NCI-H524 (cell line): ENCODE data around the gene LLGL2.
"Not testable (repeated sequence)": the region's sequence is repeated elsewhere in the genome, so short reads cannot be mapped to it uniquely, and the experiment has no call there.

ENCODE experiments used
- DNase-seq, 2 experiments: peaks; one replicate each; lab custom pipeline; 2025; lab: John Stamatoyannopoulos, UW

The LLGL2 gene

GRCh38 chr17:75524970-75525805 lies at the start of gene LLGL2:
Gene LLGL2 (plus strand): TSS chr17:75525697. CDS start chr17:75543427, 17,730 bp downstream.
- peak; percentile 92 to 96 for DNase-seq

GRCh38 chr17:75475851-75476250 lies 49.6 kb upstream of the LLGL2 start:
- no peak for DNase-seq

- DNase-seq = no peak
Measured at GRCh38 chr17:75476271-75476671, 49.2 kb upstream of the LLGL2 start.

GRCh38 chr17:75476752-75477489 lies 48.6 kb upstream of the LLGL2 start:
- no peak for DNase-seq

- not testable (repeated sequence) for DNase-seq
Measured at GRCh38 chr17:75477490-75477862, 48.0 kb upstream of the LLGL2 start.

- DNase-seq = no peak
Measured at GRCh38 chr17:75478508-75478907, 47.0 kb upstream of the LLGL2 start.

- peak in 1 of 2 experiments; percentile 32 for DNase-seq
Measured at GRCh38 chr17:75480281-75480680, 45.2 kb upstream of the LLGL2 start.

GRCh38 chr17:75481194-75482068 lies 44.1 kb upstream of the LLGL2 start:
- DNase-seq = peak; percentile 89 to 92

GRCh38 chr17:75482098-75482942 lies 43.2 kb upstream of the LLGL2 start:
- DNase-seq = no peak

- no peak for DNase-seq
Measured at GRCh38 chr17:75485688-75486087, 39.8 kb upstream of the LLGL2 start.

GRCh38 chr17:75486151-75486550 lies 39.3 kb upstream of the LLGL2 start:
- DNase-seq = no peak

- no peak for DNase-seq
Measured at GRCh38 chr17:75486951-75487350, 38.5 kb upstream of the LLGL2 start.

GRCh38 chr17:75487351-75488070 lies 38.0 kb upstream of the LLGL2 start:
- no peak for DNase-seq

GRCh38 chr17:75488693-75489510 lies 36.6 kb upstream of the LLGL2 start:
- DNase-seq = no peak

GRCh38 chr17:75489511-75489955 lies 36.0 kb upstream of the LLGL2 start:
- DNase-seq = no peak

GRCh38 chr17:75490173-75490743 lies 35.2 kb upstream of the LLGL2 start:
- DNase-seq = no peak

- DNase-seq = no peak
Measured at GRCh38 chr17:75490953-75491649, 34.4 kb upstream of the LLGL2 start.

GRCh38 chr17:75491680-75492079 lies 33.8 kb upstream of the LLGL2 start:
- no peak for DNase-seq
